HG03039 (cell line): ENCODE data around the gene CFAP68.
A peak's percentile ranks its signal among the peaks of the same experiment; 100 is the strongest.

Source experiments
- ATAC-seq: cut with Tn5 transposase; IDR thresholded peaks from one replicate; pipeline ENCODE4 v1.9.1; 2021; ENCODE audit warnings: mild to moderate bottlenecking, moderate library complexity; ENCODE audit not compliant: unreplicated experiment

Gene CFAP68, protein sequence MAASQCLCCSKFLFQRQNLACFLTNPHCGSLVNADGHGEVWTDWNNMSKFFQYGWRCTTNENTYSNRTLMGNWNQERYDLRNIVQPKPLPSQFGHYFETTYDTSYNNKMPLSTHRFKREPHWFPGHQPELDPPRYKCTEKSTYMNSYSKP

DNA sequence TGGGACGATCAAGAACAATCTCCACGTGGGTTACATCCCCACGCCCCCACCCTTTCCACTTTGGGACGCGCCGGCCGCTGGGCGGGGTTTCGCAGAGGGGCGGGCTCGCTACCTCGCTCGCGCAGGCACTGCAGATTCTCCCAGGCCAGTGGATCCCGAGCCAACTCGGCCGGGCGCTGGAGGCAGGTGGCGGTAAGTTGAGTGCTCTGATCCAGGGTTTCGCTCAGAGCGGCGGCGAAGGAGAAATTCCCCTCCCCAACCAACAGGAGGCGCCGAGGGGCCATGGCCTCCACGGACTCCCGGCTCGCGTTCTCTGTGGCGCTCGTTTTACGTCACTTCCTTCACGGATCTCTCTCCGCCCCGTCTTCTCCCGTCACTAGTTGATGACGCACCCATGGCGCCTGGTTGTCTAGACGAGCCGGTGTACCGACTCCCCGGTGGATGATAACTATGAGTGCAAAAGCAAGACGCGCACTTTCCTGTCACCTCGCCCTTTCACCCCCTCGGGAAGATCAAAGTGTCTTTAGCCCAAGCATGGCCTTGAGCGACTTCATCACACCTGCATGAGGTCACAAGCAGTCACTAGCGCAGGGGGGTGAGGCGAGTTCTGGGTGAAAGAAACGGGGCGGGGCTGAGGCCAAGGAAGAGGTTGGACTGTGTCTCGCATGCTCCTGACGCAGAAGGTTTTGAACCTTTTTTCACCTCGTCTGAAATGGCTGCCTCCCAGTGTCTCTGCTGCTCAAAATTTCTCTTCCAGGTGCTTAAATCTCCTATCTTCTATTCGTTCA, at the start of gene CFAP68, which contains the start of gene FDXACB1:
Gene CFAP68, plus strand, starts transcription at position 693 of the 788 bp plus-strand sequence. Its CDS starts 20 bp downstream, at position 713.
Gene FDXACB1, minus strand, starts transcription at position 317 of the 788 bp plus-strand sequence. Its CDS starts 33 bp downstream, at position 284.
- peak; percentile 89 for ATAC-seq

DNA sequence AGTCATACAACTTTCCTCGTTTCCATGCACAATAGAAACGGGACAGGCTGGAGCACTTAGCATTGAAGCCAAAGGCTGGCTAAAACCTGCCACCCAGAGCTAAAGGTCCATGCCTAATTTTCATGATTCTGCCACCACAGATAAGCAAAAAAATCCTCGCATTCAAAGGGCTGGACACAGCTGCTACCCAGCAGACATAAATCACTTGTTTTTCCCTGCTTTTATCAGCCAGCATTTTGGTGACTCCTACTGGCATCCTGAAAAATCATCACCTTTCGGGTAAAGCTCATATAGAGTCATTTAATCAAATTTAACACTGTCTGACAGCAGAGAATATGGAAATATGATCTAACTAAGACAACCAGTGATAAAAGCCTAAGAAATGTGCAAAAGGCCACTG, 45.8 kb upstream of the CFAP68 start:
- ATAC-seq: no peak

DNA sequence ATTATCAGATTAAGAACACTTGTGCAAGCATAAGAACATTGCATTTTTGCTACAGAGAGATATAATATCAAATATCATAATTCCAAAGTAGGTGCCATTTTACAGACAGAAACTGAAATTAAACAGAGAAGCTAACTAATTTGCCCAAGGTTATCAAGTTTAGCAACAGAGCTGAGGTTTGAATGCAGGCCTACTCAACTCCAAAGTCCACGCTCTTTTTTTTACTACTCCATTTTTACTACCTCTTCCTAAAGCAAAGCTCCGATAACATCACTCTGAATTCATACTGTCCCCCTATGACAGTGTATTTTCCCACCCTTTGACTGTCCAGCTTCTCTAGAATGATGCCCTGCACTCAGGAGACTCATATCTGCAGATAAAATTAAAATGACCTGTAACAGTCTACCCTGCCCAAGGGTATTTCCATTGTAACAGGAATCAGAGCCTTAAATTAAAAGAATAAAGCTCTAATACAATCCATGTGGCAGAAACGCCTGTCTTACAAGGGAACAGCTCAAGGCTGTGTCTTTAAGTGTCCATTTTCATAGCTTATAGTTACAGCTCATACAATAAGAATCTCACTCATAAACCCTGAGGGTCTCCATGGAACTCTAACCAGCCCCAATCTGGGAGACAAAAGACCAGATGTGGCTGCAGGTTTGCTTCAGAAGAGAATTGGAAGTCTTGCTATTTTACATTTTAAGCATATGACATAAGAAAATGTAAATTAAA, 44.7 kb upstream of the CFAP68 start:
- ATAC-seq: no peak

DNA sequence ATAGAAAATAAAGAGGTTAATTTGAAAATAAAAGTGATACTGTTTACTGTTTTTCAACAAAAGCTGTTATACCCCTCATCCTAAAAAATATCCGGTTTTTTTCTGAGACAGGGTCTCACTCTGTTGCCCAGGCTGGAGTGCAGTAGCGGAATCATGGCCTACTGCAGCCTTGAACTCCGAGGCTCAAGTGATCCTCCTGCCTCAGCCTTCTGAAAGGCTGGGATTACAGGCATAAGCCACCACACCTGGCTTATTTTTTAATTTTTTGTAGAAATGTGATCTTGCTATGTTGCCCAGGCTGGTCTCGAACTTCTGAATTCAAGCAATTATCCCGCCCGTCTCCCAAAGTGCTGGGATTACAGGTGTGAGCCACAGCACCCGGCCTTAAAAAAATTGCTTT, 43.7 kb upstream of the CFAP68 start:
- ATAC-seq: no peak

DNA sequence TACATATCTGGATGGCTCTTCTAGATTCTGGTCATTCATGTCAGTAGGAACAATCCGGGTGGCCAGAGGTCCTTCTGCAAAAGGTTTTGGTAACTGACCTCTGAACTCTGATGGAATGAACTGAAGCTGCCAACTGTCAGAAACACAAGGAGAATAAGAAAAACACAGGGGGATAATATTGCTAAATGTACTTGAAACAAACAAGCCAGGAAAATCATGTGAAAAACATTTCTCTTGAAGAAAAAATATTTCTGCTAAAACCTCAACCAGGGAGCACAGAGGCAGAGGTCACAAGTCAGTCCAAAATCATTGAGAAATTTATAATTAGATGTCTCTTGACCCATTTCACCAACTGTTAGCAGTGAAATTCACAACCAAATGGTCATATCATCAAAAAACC, 43.2 kb upstream of the CFAP68 start:
- no peak for ATAC-seq

DNA sequence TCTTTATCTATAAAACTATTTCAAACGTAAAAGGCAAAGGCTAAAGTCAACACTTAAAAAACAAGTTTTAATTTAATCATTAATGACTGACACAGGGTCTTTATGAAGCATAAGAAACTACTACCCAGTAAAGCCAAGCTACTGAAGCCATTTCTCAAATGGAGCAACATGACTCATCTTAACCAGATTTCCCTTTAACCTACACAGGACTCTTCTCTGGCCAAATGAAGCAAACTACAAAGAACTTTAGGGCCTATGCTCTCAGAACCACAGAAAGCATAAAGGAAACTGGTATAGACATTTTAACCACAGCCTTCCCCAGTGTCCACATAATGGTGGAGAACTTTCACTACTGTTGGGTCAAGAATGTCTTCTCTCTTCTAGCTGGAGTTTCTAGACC, 42.6 kb upstream of the CFAP68 start:
- ATAC-seq: no peak

DNA sequence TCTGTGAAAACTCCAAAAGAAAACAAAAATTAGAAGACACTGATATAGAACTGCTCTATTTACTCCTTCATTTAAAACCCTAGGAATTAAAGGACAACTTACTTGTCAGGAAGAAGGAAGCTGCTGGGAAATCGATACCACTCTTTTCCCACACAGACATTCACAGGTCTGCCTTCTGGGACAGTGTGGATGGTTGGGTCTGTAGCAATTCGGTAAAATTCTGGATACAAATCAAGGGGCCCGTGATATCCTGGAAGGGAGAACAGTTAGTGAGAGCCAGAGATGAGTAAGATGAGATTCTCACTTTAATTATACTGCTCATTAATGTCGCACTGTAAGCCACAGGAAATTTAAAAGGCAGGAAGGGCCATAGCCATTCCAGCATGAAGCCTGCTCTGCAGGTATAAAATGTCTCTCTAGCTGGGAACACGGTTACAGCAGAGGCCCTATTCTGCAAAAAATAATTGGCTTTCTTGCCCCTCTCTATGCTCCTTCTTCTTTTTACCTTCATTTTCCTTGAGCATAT, 41.9 kb upstream of the CFAP68 start:
- ATAC-seq: no peak

DNA sequence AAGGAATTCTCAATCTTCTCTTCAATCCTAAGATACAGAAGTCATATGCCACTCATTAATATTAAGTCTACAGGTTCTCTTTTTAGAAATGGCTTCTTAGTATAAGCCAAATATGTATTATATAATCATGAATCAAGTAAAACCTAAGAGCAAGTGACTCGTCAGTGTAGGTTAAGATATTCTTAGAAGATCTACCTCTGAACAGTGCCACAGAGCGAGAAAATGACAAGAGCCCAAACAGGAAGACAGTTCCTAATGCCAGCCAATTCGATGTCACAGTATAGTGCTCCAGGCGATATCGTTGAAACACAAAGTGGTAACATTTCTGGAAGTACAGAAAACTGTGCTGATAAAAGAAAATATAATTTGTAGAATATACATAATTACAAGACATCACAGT, 41.3 kb upstream of the CFAP68 start:
- ATAC-seq: no peak

DNA sequence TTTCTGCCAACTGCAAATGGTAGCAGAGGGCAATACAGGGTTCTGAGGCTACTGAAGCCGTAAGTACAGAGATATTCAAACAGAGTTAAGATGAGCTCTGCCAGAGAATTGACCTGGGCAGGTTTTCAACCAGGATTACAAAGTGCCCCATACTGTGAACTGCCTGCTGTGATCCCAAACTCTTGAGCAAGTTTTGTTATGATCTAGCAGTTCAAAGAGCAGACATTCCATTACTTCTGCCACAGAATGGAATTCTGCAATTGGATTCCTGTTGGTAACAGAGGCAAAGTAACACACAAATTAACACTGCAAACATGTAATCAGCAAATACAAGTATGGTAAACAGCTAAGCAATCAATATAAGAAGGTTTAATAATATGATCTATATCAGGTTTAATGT, 39.2 kb upstream of the CFAP68 start:
- no peak for ATAC-seq

DNA sequence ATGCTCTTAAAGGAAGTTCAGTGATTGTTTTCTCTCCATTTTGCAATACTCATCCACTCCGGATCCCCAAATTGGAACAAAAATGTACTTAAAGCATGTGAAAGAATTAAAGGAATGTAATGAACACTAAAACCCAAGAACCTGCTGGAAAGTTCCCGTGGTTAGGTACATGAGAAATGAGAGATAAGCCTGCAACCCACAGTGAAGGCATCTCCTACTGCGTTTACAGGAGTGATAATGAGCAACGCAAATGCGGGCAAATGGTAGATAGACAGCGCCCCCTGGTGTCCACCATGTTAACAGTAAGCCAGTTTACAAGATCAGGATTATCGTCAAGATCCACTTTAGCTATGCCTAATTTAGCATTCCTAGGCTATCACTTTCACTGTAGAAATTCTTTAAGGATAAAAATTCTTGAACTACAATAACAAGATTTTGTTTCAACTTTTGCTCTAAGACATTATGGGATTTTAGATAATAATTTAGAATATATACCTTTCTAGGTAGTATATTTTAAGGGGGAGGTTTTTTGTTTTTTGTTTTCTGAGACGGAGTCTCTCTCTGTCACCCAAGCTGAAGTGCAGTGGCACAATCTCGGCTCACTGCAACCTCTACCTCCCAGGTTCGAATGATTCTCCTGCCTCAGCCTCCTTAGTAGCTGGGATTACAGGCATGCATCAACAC, 37.8 kb upstream of the CFAP68 start:
- peak; percentile 59 for ATAC-seq

DNA sequence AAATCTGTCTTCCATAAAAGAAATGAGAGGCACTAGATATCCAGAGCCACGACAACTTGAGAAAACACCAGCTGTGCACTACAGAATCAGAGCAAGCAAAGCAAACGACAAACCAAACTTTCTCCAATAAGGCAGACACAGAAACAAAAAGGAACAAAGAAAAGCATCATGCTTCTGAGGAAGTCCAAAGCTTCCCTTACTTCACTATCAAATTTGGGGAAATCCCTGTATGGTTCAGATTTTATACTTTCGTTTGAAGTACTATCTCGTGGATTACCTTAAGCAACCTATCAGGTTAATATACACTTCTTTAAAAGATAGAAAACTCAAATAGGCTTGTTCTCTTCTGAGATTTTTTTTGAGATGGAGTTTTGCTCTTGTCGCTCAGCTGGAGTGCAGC, 35.7 kb upstream of the CFAP68 start:
- no peak for ATAC-seq

DNA sequence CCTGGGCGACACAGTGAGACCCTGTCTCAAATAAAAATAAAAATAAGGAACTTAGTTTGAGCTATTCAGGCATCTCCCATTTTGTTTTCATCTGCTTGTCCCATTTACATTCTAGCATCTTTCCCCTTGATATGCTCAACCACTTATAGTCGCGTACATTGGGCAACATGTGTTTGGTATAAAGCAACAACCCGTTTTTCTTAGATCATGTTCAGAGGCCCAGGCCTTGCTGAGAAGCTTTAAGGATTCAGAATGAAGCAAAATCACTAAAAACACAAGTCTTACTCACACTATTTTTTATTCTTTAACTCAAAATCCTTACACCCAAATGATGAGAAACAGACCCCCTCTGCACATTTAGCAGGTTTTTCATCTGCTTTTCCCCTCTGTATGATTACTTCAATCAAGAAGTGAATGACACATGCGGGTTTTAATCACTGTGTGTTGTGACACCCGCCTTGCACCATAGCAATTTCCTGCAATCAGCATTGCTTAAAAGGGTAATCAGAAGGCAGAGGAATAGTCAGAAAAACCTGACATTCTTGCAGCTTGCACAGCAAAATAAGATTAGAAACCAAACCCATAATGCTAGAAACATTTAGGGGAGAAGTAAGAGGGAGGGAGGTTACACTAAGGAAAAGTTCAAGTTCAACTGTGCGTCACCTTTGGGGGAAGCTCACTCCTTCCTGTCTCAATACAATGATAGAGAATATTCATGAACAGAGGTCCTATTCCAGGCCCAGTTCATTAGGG, 33.9 kb upstream of the CFAP68 start:
- ATAC-seq: no peak

DNA sequence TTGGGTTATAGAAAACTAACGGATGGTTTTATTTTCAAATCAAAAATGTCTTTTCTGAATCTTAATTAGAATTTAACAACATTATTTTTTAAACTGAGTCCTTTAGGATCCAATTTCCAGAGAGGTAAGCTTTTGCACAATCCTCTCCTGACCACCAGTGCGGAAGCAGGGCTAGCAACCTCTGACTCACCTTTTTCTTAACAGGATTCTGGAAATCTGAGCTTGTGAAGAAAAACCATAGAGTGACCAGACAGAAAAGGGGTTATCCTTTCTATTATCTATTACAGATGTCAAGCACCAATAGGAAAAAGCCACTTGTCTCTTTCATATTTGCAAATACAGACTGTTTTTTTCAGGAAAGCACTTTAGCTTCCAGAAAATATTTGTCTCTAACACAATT, 33.3 kb upstream of the CFAP68 start:
- ATAC-seq: no peak

DNA sequence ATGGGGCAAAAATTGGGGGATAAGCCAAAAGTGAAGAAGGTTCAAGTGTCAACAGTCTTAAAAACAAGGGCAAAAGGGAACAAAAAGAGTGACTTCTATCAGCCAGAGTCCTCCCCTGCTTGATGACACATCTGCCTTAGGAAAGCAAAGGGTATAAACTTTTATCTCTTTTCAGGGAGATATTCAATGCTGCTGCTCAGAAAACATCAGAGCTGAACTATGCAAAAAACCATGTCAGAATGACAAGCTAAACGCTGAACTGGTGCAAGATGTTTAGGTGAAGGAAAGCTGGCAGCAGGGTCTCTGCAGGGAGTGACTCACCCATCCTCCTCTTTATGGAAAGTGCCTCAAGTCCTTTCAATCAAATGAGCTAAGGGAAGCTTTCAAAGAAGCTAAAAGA, 32.7 kb upstream of the CFAP68 start:
- no peak for ATAC-seq

DNA sequence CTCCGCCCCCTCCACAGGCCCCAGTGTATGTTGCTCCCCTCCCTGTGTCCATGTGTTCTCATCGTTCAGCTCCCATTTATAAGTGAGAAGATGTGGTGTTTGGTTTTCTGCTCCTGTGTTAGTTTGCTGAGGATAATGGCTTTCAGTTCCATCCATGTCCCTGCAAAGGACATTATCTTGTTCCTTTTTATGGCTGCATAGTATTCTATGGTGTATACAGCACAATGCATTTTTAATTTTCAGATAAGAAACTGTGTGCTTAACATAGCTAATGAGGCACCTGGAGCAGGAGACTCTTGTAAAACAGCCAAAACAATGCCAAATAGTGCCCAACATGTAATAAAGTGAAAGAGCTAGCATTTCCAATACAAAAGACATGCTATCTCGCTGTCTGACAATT, 29.7 kb upstream of the CFAP68 start:
- ATAC-seq: no peak

DNA sequence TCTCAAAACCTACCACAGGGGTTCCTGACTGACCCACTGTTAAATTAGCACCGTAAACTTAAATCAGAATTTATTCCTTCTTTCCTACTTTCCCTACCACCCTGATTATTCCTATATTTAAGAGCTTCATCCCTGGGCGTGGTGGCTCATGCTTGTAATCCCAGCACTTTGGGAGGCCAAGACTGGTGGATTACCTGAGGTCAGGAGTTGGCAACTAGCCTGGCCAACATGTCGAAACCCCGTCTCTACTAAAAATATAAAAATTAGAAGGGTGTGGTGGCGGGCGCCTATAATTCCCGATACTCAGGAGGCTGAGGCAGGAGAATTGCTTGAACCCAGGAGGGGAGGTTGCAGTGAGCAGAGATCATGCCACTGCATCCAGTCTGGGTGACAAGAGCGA, 28.3 kb upstream of the CFAP68 start:
- ATAC-seq: no peak

DNA sequence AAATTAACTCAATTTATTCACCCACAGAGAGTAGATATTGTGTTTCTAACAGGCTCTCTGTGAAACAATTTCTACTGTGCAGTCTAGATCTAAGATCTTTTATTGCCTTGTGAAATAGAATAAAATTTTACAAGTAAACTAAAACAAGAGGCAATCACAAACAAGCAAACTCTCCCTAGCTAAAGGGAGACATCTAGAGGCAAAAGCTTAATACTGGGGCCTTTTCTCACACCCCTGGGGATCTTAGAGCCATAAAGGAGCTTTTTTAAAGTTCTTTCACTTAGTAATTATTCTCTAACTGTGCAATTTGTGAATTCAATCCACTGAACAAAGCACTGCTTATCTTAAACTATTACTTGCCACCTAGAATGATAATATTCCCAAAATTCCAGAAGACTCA, 27.7 kb upstream of the CFAP68 start:
- no peak for ATAC-seq

DNA sequence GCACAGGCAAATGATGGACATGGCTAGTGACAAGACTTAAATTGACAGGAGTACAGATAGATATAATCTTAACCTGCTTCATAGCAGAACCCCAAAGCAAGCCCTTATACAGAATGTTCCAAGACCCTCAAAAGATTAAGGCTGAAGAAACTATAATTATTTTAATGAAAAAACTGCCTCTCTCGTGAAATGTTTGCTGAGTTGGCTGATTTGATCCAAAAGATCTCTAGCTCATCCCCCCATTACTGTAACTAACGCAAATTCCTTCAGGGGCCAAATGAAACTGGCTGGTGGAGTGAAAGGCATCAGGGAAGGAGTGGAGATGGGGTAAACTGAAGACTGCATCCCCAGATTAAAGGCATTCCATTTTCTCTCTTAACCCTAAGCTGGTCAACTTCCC, 27.2 kb upstream of the CFAP68 start:
- ATAC-seq: no peak

DNA sequence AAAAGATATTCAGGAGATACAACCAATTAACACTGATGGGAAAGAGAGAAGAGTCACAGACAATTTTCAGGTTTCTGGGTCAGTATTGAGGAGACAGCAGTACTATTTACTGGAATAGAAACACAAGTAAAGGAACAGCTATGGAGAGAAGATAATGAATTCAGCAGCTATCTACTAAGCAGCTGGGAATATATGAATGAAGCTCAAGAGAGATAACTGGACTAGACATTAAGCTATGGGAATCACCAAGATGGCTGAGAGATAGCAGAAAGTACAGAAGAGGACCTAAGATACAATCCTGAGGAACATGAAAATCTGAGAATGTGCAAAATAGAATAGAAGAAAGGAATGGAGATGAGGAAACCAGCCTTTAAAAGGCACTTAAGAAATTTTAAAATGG, 23.8 kb upstream of the CFAP68 start:
- no peak for ATAC-seq

DNA sequence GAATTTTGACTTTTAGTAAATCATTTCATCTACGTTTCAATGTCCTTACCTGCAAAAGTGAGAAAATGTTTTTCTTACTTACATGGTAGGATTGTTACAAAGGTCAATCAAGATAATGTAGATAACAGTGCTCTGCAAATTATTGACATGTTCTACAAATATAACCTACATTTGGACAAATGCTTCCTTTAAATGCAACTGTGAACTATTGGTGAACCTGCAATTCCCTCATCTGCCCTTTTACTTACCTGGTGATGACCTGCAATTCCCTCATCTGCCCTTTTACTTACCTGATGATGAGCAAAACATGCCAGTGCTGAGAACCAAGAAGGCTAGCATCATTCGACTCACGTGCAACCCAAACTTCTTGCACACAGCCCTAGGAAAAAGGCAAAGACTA, 19.1 kb upstream of the CFAP68 start:
- ATAC-seq: no peak
